Myocyte (in vitro differentiated cells): Measurements from ENCODE around the gene SPTSSA. TPM values are rescaled to one million over a fixed set of nuclear protein-coding genes. Genes with fewer than 3 reads are reported as not detected.
"Not testable (repeated sequence)": the region's sequence is repeated elsewhere in the genome, so short reads cannot be mapped to it uniquely, and the experiment has no call there.

ENCODE experiments used
- DNase-seq: peaks from one replicate; pipeline ENCODE4 v3.0.0-alpha.2; 2012; ENCODE audit warnings: low read depth
- polyA plus RNA-seq: library from polyadenylated mRNA; unstranded; fragments of >200 nt; gene quantifications from one replicate; pipeline ENCODE4 v1.2.1, GENCODE V29; 2012; ENCODE audit warnings: missing spikeins
- total RNA-seq: library from RNA; depleted of rRNA; stranded (reverse); fragments of >200 nt; gene quantifications from 2 replicates; pipeline ENCODE4 v1.2.3, GENCODE V29; 2014

SPTSSA gene, protein sequence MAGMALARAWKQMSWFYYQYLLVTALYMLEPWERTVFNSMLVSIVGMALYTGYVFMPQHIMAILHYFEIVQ
- 9.5 and 12.6 TPM in 2 replicates for total RNA-seq
- polyA plus RNA-seq: 16.7 TPM

DNA sequence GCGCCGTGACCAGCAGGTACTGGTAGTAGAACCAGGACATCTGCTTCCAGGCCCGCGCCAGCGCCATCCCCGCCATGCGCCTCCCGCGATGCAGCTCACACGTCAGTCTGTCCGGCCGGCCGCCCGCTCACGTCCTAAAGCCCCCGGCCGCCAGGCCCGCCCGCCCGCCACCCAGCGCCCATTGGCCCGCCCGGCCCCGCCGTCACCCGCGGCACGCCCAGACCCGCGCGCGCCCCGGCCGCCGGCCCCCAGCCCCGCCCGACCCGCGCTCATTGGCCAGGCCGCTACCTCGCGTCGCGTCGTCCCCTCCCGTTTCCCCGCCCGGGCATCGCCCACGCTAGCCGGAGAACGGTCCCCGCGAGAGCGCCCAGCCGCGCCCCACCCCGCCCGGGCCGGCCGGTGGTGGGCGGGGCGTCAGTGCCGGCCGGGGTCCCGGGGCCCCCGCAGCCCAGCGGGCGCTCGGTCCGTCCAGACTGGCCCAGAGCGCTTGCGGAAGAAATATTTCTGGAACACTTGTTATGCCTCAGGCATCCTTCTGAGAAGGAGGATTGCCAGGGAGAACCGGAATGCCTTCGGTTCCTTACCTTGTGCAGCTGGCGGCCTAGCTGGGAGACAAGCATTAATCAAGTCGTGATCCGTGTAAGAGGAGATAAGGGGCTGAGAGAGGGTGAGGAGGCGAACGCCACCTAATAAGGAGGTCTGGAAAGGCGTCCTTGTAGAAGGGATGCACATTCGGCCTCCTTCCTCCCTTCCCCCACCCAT, at the start of gene SPTSSA:
SPTSSA (minus strand) TSS at position 109 of the 762 bp plus-strand sequence; CDS start at position 76, 33 bp downstream.
- DNase-seq: peak; percentile 94

DNA sequence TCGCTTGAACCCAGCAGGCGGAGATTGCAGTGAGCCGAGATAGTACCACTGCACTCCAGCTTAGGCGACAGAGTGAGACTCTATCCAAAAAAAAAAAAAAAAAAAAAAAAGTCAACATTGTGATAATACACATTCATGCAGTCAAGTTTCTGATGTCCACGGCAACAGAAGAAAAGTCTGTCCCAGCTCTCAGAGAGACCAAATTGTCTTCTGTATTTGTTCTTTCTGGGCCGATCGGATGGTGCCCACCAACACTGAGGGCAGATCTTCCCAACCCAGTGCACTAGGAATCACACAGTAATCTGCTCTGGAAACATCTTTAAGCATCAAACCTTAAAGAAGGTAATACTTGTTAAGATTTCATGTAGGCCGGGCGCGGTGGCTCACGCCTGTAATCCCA, 45.8 kb upstream of the SPTSSA start:
- no peak for DNase-seq

DNA sequence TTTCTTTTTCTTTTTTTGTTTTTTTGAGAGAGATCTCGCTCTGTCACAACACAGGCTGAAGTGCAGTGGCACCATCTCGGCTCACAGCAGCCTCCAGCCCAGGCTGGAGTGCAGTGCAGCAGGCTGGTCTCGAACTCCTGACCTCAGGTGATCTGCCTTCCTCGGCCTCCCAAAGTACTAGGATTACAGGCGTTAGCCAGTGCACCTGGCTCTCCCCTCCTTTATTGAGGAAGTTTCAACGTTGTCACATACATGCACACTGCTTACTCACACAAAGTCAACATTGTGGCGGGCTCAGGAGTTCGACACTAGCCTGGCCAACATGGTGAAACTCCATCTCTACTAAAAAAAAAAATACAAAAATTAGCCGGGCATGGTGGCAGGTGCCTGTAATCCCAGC, 45.4 kb upstream of the SPTSSA start:
- no peak for DNase-seq

DNA sequence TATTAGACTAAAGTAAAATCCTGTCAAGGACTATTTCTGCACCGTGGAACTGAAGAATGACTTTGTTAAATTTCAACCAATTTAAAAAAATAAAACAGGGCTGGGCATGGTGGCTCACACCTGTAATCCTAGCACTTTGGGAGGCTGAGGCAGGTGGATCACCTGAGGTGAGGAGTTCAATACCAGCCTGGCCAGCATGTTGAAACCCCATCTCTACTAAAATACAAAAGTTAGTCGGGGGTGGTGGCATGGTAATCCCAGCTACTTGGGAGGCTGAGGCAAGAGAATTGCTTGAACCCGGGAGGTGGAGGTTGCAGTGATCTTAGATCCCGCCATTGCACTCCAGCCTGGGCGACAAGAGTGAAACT, 43.1 kb upstream of the SPTSSA start:
- DNase-seq: not testable (repeated sequence)

DNA sequence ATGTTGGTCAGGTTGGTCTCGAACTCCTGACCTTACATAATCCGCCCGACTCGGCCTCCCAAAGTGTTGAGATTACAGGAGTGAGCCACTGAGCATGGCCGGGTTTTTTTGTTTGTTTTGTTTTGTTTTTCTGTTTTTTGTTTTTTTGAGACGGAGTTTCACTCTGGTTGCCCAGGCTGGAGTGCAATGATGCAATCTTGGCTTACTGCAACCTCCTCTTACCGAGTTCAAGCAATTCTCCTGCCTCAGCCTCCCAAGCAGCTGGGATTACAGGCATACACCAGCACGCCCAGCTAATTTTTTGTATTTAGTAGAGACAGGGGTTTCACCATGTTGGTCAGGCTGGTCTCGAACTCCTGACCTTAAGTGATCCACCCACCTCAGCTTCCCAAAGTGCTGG, 42.0 kb upstream of the SPTSSA start:
- DNase-seq: not testable (repeated sequence)

DNA sequence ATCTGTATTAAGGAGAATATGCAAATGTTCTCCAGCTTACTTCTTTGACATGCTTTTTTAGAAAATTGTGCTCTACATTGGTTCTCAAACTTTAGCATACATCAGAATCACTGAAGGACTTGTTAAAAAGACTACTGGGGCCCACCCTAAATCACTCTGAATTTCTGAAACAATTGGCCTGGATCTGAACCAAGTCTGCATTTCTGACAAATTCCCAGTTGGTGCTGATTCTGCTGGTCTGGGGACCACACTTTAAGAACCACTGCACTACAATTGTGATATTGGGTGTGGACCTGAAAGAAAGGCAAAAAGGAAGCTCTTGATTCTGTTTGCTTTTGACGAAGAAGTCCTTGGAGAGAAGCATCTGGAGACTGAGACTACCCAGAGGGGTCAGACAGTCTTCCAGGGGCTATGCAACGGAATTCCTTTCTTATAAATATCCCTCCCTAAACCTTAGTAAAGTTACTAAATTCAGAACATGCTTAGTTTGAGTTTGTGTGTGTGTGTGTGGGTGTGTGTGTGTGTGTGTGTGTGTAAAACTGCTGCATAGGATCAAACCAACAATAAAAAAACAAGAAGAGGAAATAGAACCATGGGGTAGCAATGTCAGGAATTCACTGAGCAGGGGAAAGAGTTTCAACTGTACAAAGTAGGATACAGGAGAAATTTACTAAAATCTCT, 40.6 kb upstream of the SPTSSA start:
- DNase-seq: no peak

DNA sequence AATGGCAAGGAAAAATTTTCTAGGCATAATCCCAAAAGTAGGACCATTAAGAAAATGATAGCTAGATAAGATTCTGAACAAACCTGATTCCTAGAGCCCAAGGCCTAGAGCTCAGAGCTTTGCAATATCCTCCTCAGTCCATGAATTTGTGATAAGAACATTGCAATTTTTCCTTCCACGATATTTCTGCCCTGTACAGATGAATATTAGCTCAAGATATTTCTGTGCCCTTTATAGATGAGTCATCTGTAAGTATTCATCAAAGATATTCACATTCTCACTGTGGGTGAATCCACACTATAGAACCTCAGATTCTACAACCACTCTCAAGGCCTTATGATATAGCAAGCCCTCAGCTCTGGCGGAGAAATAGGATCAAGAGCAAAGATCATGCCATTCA, 40.0 kb upstream of the SPTSSA start:
- DNase-seq: no peak

DNA sequence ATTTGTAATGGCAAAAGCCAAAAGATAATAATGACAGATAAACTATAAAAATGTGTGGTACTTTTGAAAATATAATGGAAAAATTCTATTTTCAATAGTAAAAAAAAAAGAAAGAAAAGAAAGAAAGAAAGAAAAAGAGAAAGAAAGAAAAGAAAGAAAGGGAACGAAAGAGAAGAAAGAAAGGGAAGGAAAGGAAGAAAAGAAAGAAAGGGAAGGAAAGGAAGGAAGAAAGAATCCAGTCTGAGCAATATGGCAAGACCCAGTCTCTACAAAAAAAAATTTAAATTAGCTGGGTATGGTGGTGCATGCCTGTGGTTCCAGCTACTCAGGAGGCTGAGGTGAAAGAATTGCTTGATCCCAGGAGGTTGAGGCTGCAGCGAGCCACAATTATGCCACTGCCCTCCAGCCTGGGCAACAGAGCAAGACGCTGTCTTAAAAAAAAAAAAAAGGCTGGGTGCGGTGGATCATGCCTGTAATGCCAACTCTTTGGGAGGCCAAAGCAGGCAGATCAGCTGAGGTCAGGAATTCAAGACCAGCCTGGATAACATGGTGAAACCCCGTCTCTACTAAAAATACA, 39.1 kb upstream of the SPTSSA start:
- DNase-seq: peak; percentile 30

DNA sequence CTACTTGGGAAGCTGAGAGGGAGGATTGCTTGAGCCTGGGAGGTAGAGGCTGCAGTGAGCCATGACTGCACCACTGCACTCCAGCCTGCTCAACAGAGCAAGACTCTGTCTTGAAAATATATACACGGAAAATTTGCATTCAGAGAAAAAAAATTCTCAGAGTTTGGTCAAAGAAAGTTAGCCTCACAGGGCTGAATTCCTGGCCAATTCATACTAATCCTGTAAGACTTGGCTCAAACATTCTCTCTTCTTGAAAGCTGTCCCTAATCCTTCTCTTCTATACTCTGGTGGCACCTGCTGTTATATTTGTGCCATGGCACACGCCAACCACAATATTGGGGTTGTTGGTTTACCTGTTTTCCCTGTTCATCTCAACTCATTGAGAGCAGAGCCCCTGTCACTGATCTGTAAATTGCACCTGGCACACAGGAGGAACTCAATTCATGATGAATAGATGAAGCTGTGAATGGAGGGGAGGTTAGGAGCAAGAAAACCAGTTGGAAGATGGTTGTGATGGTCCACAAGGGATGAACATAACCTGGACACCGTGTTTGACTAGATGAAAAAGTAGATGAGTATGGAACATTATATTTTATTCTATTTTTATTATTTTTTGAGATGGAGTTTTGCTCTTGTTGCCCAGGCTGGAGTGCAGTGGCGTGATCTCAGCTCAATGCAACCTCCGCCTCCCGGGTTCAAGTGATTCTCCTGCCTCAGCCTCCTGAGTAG, 36.8 kb upstream of the SPTSSA start:
- DNase-seq: peak; percentile 10

DNA sequence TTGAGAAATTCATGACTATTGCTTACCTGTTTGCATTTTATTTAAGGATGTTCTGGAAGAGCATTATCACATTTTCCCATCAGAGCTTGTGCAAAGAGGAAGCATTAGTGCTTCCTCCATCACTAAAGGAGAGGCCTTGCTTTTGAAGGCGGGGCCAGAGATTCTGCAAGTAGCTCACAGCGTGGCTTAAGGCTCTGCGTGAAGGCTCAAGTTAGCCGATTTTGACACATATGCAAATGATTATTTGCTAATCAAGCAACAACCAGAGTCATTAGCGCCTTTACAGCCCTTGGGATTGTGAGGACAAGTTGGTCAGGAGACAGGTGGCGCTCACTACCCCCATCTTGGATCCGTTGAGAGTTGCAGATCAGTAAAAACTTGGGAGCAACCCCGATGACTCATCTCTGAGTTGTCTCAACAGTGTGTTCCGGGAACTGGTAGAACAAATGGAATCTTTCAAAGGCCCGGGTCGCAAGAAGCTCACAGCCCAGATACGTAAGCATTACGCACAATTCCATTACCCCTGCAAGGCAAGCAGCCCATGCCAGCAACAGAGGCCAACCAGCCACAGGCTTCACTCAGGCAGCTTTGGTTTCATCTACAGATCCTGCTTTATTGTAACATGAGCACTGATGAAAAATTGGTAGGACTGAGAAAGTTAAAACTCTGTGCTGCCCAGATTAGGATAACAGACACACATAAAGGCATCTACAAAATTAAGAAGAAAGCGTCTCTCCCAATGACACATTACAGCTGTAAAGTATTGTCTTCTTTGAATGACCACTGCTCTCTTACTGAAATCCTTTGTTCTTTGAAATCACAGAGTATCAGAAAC, 34.9 kb upstream of the SPTSSA start:
- DNase-seq: peak; percentile 96

DNA sequence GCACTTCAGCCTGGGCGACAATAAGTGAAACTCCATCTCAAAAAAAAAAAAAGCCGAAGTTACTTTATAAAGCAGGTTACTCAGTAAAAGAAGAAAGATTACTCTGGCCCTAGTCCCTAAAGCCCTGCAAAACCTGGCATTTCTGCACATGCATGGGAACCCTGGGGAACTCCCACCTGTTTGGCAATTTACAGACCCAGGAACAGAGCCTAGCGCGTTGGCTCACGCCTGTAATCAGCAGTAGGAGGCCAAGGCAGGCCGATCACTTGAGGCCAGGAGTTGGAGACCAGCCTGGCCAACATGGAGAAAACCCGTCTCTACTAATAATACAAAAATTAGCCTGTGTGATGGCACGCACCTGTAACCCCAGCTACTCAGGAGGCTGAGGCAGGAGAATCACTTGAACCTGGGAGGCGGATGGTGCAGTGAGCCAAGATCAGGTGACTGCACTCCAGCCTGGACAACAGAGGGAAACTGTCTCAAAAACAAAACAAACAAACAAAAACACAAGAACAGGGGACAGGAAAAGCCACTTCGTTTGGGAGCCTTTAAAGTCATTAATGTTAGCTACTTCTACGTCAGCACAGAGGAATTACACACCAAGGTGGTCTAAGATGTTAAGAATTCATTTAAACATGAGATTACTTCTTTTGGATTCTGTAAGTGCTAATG, 34.1 kb upstream of the SPTSSA start:
- DNase-seq: no peak

DNA sequence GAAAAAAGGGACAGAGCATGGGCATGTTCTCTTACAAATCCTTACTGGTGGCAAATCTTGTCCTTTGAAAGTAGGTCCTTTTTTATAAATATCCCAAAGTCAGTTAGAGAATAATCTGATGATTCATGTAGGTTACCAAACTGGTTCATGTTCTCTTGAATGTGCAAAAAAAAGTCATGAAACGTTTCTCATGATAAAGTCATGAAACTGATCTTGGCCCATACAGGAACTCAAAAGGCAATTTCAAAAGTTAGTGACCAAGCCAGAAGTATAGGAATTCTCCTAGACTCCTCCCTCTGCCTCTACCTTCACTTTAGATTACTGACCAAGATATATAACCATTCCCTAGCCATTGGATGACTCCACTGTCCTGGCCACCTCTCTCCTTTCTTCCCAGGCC, 27.3 kb upstream of the SPTSSA start:
- DNase-seq: no peak

DNA sequence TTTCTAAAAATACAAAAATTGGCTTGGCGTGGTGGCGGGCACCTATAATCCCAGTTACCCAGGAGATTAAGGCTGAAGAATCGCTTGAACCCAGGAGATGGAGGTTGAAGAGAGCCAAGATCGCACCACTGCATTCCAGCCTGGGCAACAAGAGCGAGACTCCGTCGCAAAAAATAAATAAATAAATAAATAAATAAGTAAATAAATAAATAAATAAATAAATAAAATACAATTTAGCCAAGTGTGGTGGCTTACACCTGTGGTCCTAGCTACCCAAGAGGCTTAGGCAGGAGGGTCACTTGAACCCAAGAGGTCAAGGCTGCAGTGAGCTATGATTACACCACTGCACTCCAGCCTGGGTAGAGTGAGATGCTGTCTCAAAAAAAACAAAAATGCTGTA, 26.5 kb upstream of the SPTSSA start:
- DNase-seq: no peak

DNA sequence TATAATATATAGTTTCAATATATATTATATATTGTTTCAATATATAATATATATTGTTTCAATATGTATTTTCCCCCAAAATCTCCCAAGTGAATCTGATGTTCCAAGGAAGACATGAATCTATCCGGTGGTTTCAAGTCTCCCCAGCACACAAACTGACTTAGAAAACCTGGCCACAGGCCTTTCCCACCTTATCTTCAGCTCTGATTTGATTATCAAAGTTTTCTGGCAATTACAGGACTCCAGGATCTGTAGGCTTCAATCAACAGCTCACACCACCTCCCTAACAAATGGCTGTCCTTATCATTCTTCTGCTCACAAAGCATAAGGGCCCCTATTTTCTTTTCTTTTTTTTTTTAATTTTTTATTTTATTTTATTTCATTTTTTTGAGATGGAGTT, 22.7 kb upstream of the SPTSSA start:
- DNase-seq: no peak

DNA sequence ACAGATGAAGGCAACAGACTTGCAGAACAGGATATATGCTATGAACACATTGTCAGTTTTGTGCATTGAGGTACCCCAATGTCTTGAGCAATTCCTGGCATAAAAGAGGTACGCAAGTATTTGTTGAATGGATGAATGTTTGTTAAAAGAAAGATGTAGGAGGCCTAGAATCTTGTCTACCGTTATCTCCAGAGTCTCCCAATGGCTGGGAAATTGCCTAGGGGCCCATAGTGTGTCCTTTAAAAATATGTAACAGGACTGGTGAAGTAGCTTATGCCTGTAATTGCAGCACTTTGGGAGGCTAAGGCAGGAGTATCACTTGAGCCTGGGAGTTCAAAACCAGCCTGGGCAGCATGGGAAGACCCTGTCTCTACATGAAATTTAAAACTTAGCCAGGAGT, 20.4 kb upstream of the SPTSSA start:
- DNase-seq: no peak

DNA sequence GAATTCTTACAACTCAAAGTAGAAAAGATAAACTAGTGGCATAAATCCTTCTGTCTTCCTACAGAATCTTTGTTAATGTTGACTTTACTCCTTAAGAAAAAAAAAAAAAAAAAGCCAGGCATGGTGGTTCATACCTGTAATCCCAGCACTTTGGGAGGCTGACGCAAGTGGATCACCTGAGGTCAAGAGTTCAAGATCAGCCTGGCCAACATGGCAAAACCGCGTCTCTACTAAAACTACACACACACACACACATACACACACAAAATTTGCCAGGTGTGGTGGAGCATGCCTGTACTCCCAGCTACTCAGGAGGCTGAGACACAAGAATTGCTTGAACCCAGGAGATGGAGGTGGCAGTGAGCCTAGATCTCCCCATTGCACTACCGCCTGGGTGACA, 17.7 kb upstream of the SPTSSA start:
- no peak for DNase-seq

DNA sequence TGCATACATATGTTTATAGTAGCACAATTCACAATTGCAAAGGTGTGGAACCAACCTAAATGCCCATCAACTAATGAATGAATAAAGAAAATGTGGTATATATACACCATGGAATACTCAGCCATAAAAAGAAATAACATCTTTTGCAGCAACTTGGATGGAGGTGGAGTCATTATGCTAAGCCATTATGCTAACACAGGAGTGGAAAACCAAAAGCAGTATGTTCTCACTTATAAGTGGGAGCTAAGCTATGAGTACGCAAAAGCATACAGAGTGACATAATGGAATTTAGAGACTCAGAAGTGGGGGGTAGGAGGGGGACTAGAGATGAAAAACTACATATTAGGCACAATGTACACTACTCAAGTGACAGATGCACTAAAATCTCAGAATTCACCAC, 16.2 kb upstream of the SPTSSA start:
- no peak for DNase-seq

DNA sequence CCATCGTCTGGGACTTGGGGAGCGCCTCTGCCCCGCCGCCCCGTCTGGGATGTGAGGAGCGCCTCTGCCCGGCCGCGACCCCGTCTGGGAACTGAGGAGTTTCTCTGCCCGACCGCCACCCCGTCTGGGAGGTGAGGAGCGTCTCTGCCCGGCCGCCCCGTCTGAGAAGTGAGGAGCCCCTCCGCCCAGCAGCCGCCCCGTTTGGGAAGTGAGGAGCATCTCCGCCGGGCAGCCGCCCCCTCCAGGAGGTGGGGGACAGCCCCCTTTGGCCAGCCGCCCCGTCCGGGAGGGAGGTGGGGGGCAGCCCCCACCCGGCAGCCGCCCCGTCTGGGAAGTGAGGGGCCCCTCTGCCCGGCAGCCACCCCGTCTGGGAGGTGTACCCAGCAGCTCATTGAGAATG, 14.0 kb upstream of the SPTSSA start:
- DNase-seq: not testable (repeated sequence)

DNA sequence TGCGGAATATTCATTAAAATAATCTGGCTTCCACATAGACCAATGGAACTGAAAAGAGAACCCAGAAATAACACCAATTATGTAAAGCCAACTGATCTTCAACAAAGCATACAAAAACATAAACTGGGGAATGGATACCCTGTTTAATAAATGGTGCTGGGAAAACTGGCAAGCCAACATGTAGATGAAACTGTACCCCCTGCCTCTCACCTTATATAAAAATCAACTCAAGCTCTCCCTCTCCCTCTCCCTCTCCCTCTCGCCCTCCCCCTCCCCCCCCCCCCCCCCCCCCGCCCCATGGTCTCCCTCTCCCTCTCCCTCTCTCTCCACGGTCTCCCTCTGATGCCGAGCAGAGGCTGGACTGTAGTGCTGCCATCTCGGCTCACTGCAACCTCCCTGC, 13.1 kb upstream of the SPTSSA start:
- no peak for DNase-seq

DNA sequence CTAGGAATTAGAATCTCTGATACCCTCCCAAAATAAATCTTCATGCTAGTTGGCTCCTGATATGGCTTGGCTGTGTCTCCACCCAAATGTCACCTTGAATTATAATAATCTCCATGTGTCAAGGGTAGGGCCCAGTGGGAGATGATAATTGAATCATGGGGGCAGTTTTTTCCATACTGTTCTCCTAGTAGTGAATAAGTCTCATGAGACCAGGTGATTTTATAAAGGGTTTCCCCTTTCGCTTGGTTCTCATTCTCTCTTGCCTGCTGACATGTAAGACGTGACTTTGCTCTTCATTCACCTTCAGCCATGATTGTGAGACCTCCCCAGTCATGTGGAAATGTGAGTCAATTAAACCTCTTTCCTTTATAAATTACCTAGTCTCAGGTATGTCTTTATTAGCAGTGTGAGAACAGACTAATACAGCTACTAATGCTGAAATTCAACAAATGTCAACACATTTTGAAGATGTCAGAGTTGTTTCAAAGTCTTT, 12.2 kb upstream of the SPTSSA start:
- DNase-seq: no peak
